OCI-LY1 (cell line): ENCODE results near the gene DDX1.

Experiments used
- H2AFZ ChIP-seq: fragments of 200-600 bp; sonication (generic), shearing (Covaris generic); 2 replicates; pipeline ENCODE4 v1.6.0; 2014; ENCODE audit warnings: antibody characterized with exemption, mild to moderate bottlenecking, low read length
- H3F3A ChIP-seq: fragments of 200-600 bp; sonication (generic), shearing (Covaris generic); 2 replicates; pipeline ENCODE4 v1.6.0; 2014; ENCODE audit warnings: mild to moderate bottlenecking, antibody characterized with exemption, low read length, moderate library complexity; ENCODE audit not compliant: insufficient read depth
- H3K27ac ChIP-seq: fragments of 200-600 bp; sonication (generic); 2 replicates; pipeline ENCODE4 v1.5.1; 2014; ENCODE audit warnings: low read length, mixed run types, mild to moderate bottlenecking, low read depth; ENCODE audit not compliant: poor library complexity, severe bottlenecking
- H3K27me3 ChIP-seq: fragments of 200-600 bp; sonication (generic); 2 replicates; pipeline ENCODE4 v1.6.0; 2014; ENCODE audit warnings: antibody characterized with exemption, mild to moderate bottlenecking, low read length, moderate library complexity; ENCODE audit not compliant: insufficient read depth
- H3K36me3 ChIP-seq: fragments of 200-600 bp; sonication (generic); 2 replicates; pipeline ENCODE4 v1.6.1; 2014; ENCODE audit warnings: mild to moderate bottlenecking, antibody characterized with exemption, low read length, moderate library complexity, mixed read lengths; ENCODE audit not compliant: insufficient read depth
- H3K4me1 ChIP-seq: fragments of 200-600 bp; sonication (generic); 2 replicates; pipeline ENCODE4 v1.5.1; 2014; ENCODE audit warnings: mild to moderate bottlenecking, low read length, moderate library complexity; ENCODE audit not compliant: insufficient read depth, severe bottlenecking
- H3K4me2 ChIP-seq: fragments of 200-600 bp; sonication (generic), shearing (Covaris generic); 2 replicates; pipeline ENCODE4 v1.6.1; 2014; ENCODE audit warnings: low read length
- H3K4me3 ChIP-seq: fragments of 200-600 bp; sonication (generic); 2 replicates; pipeline ENCODE4 v1.5.1; 2014; ENCODE audit warnings: low read length, low read depth, mild to moderate bottlenecking, mixed read lengths; ENCODE audit not compliant: poor library complexity, severe bottlenecking
- H3K79me2 ChIP-seq: fragments of 200-600 bp; shearing (Covaris generic); 2 replicates; pipeline ENCODE4 v1.6.1; 2016; ENCODE audit warnings: mixed run types, low read length, mixed read lengths; ENCODE audit not compliant: insufficient read depth
- H3K9ac ChIP-seq: fragments of 200-600 bp; sonication (generic), shearing (Covaris generic); 2 replicates; pipeline ENCODE4 v1.6.1; 2014; ENCODE audit warnings: mild to moderate bottlenecking, low read length, mixed read lengths
- H3K9me2 ChIP-seq: fragments of 200-600 bp; sonication (generic), shearing (Covaris generic); 2 replicates; pipeline ENCODE4 v1.6.1; 2014; ENCODE audit warnings: low read depth, mild to moderate bottlenecking, low read length, mixed read lengths
- H3K9me3 ChIP-seq: fragments of 200-600 bp; shearing (Covaris generic); 2 replicates; pipeline ENCODE4 v1.6.1; 2014; ENCODE audit warnings: low read length, mixed read lengths
- H4K20me1 ChIP-seq: fragments of 200-600 bp; sonication (generic), shearing (Covaris generic); 2 replicates; pipeline ENCODE4 v1.6.0; 2016; ENCODE audit warnings: mild to moderate bottlenecking, low read length; ENCODE audit not compliant: insufficient read depth
- EZH2 ChIP-seq: fragments of 200-600 bp; sonication (generic), shearing (Covaris generic); IDR thresholded peaks from 2 replicates; pipeline ENCODE4 v1.8.0; 2017; ENCODE audit warnings: borderline replicate concordance, mixed run types, mild to moderate bottlenecking, antibody characterized with exemption, low read length, moderate library complexity, mixed read lengths
- TF ChIP-seq, protein P1 (sequence below): fragments of 200-600 bp; sonication (generic), shearing (Covaris generic); IDR thresholded peaks from 2 replicates; pipeline ENCODE4 v1.5.1; 2017; ENCODE audit warnings: mild to moderate bottlenecking, antibody characterized with exemption, low read length, moderate library complexity, mixed read lengths

The DDX1 gene

DNA sequence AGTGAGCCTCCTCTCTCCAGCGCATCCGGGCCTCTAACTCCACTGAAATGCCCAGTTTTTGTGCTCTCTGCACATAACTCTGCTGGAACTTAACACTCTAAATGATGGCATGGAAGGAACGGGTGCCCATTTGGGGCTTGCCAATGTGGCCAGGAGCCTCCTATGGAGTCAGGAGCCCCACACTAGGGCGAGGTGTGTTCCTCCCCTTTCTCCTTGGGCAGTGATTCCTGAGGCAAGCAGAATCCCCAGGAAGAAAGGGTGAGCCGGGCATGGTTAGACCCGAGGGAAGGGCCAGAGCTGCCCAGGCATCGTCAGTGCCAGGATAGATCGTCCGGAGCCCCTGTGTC lies 63.0 kb downstream of the DDX1 start:
- H4K20me1 ChIP-seq = no peaks in the 10 kb centered on the region
- H3K9me2 ChIP-seq = no peaks in the 10 kb centered on the region
- no peak overlapping the region for H3K9ac ChIP-seq
- no peak overlapping the region for H3K27ac ChIP-seq
- no peak overlapping the region for H3K4me2 ChIP-seq
- no peak overlapping the region for H2AFZ ChIP-seq
- no peaks in the 10 kb centered on the region for H3F3A ChIP-seq
- no peaks in the 10 kb centered on the region for H3K36me3 ChIP-seq
- no peaks in the 10 kb centered on the region for H3K9me3 ChIP-seq
- no peak for TF ChIP-seq EZH2
- TF ChIP-seq, protein P1, sequence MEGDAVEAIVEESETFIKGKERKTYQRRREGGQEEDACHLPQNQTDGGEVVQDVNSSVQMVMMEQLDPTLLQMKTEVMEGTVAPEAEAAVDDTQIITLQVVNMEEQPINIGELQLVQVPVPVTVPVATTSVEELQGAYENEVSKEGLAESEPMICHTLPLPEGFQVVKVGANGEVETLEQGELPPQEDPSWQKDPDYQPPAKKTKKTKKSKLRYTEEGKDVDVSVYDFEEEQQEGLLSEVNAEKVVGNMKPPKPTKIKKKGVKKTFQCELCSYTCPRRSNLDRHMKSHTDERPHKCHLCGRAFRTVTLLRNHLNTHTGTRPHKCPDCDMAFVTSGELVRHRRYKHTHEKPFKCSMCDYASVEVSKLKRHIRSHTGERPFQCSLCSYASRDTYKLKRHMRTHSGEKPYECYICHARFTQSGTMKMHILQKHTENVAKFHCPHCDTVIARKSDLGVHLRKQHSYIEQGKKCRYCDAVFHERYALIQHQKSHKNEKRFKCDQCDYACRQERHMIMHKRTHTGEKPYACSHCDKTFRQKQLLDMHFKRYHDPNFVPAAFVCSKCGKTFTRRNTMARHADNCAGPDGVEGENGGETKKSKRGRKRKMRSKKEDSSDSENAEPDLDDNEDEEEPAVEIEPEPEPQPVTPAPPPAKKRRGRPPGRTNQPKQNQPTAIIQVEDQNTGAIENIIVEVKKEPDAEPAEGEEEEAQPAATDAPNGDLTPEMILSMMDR = no peak
- no peaks in the 10 kb centered on the region for H3K4me1 ChIP-seq
- no peaks in the 10 kb centered on the region for H3K79me2 ChIP-seq
- H3K27me3 ChIP-seq = no peaks in the 10 kb centered on the region
- no peak overlapping the region for H3K4me3 ChIP-seq

DNA sequence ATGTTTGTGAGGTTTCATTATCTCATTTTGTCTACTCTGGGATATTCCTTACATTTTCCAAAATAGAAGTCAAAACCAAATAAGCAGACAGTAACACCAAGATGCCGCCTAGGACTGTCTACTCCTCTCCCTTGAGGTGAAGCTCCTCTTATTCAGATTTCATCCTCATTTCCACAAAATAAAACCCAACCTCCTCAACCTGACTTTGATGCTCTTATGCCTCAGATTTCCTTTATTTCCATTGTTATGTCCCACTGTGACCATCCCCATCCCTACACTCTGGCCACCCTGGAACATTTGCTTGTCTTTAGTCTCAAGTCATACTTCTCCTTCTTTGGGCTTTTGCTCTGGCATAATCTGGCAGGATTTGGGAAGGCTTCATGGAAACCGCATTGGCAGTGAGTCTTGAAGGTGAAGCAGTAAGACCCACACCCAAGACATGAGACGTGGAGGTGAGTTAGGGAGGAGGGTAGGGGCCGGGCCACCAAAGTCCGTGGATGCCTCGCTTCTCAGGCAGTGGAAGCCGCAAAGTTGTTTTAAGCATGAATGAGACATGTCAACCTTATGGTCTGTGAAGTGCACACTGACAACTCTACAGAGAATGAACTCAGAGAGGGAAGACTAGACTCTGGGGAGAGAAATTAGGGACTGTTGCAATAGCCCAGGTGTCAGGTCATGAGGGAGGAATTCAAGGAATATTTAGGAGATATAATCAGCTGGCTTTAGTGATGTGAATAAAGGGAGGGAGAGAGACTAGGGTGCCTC lies 63.6 kb downstream of the DDX1 start:
- Histone ChIP-seq H3K9ac (no peak overlapping the region), H4K20me1 (no peaks in the 10 kb centered on the region), H3K9me2 (no peaks in the 10 kb centered on the region), H3F3A (no peaks in the 10 kb centered on the region), H3K27ac (no peak overlapping the region), H3K4me2 (no peak overlapping the region), H3K4me3 (no peak overlapping the region), H2AFZ (no peak overlapping the region), H3K79me2 (no peaks in the 10 kb centered on the region), H3K27me3 (no peaks in the 10 kb centered on the region), H3K9me3 (no peaks in the 10 kb centered on the region), H3K4me1 (no peaks in the 10 kb centered on the region), H3K36me3 (no peaks in the 10 kb centered on the region)
- TF ChIP-seq EZH2 = no peak
- TF ChIP-seq, protein P1 = no peak

DNA sequence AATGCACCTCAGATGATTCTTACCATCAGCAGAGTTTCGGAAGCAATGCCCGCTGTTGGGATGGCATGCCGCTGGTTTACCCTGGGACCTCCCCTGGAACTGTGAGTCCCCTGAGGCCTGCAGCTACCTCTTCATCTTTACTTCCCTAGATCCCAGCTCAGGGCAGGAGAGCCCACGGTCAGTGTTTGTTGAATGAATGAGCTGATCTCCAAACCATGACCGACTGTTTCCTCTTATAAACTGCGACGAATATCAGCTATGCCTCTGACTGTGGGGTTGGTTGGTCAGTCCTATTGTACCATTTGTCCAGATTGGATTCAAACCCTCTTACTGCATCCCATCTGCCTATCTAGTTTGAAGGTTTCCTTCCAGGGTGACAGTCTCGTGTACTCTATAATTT lies 64.4 kb downstream of the DDX1 start:
- H3K27ac ChIP-seq = no peak overlapping the region
- no peak overlapping the region for H3K9ac ChIP-seq
- no peaks in the 10 kb centered on the region for H3K79me2 ChIP-seq
- TF ChIP-seq, protein P1 = no peak
- TF ChIP-seq EZH2 = no peak
- H3K4me1 ChIP-seq = no peaks in the 10 kb centered on the region
- no peaks in the 10 kb centered on the region for H3K9me2 ChIP-seq
- H3K4me2 ChIP-seq = no peak overlapping the region
- no peak overlapping the region for H3K4me3 ChIP-seq
- no peaks in the 10 kb centered on the region for H3K36me3 ChIP-seq
- no peak overlapping the region for H2AFZ ChIP-seq
- H3F3A ChIP-seq = no peaks in the 10 kb centered on the region
- H3K27me3 ChIP-seq = no peaks in the 10 kb centered on the region
- no peaks in the 10 kb centered on the region for H4K20me1 ChIP-seq
- no peaks in the 10 kb centered on the region for H3K9me3 ChIP-seq
